Adrenal gland (tissue), 12 donors: ENCODE results near the gene FAM25C. TPM values are rescaled to one million over a fixed set of nuclear protein-coding genes. Genes with fewer than 3 reads are reported as not detected.
"Not testable (repeated sequence)": the region's sequence is repeated elsewhere in the genome, so short reads cannot be mapped to it uniquely, and the experiment has no call there.

Source experiments
- DNase-seq, 7 donors: peaks; one replicate each; pipeline ENCODE4 v3.0.0-alpha.2; 2019 to 2020
- H3K27ac ChIP-seq, 5 donors: fragments of 200-600 bp; sonication (generic) in 4 of 5; 1 replicate in 3 of 5; 2 replicates in 2 of 5; pipeline versions ENCODE4 v1.5.1 to v1.8.0; 2016 to 2020; ENCODE audit warnings: mild to moderate bottlenecking in 1 of 5
- H3K27me3 ChIP-seq: fragments of 200-600 bp; 2 replicates; pipeline ENCODE4 v1.8.0; 2021
- H3K36me3 ChIP-seq, 2 donors: fragments of 200-600 bp; replicated peaks in 1 of 2; 1 replicate in 1 of 2; 2 replicates in 1 of 2; pipeline versions ENCODE4 v1.5.1 to v1.8.0; 2018 to 2022
- H3K4me1 ChIP-seq, 2 donors: fragments of 200-600 bp; replicated peaks in 1 of 2; 1 replicate in 1 of 2; 2 replicates in 1 of 2; pipeline versions ENCODE4 v1.5.1 to v1.8.0; 2018 to 2021
- H3K4me3 ChIP-seq, 4 donors: fragments of 200-600 bp; sonication (generic) in 3 of 4; one replicate each; pipeline ENCODE4 v1.5.1; 2016 to 2018
- H3K9me3 ChIP-seq, 3 donors: fragments of 200-600 bp; sonication (generic) in 1 of 3; replicated peaks in 1 of 3; 1 replicate in 2 of 3; 2 replicates in 1 of 3; pipeline versions ENCODE4 v1.5.1 to v1.8.0; 2016 to 2021
- WGBS, 4 donors: extraction: QIAGEN DNeasy Blood & Tissue Kit in 2 of 4; methylation state at CpG; one replicate each; pipeline versions ENCODE4 v1.1.5 to v1.1.7; 2013 to 2017; 5-methylcytosine and 5-hydroxymethylcytosine counted together
- intact Hi-C, 2 donors: fragments of 100-400 bp; cut with DNase I; formaldehyde crosslinking; loops; one replicate each; pipeline versions ENCODE4 v1.14.1 to v1.15.0; 2022 to 2023
- polyA plus RNA-seq, 3 donors: library from polyadenylated mRNA; stranded (reverse); fragments of 200-250 nt in 2 of 3; fragments of 350-450 nt in 1 of 3; fragmentation: Illumina TruSeq in 1 of 3; extraction: RNeasy Lipid Tissue Mini Kit (QIAGEN cat#74804) in 1 of 3; gene quantifications; one replicate each; pipeline ENCODE4 v1.2.3, GENCODE V29; 2013 to 2014
- total RNA-seq, 9 donors: library from RNA; depleted of rRNA in 4 of 9; stranded (reverse); fragments of >200 nt in 4 of 9; fragments of 120-200 nt in 1 of 9; fragmentation: NEBNext Ultra II Directional in 1 of 9; extraction: Animal tissue kit (Norgen Biotek cat#: 25700) in 1 of 9; gene quantifications; one replicate each; pipeline versions ENCODE4 v1.1.0 to v1.2.4, GENCODE V29; 2013 to 2023
- donor health status: healthy with polysubstance abuse.
- donor health status: Bipolar disorder and iron deficiency.
- donor health status: DM: yes; HTN: yes; CAD: no.
- donor health status: DM: no; HTN: no; CAD: no.
- donor health status: DM: no; HTN: no; CAD: no.
- donor health status: DM: yes; HTN: yes; CAD: no.

Gene FAM25C
- total and polyA plus RNA-seq, 12 donors: not detected

- WGBS, 4 donors: 6 to 20% (median 14%) methylated on average over 2 to 16 of the region's 49 CpGs
- H3K9me3 ChIP-seq, intact Hi-C loops, H3K36me3 ChIP-seq, H3K27me3 ChIP-seq, H3K27ac ChIP-seq, H3K4me1 ChIP-seq, H3K4me3 ChIP-seq: not testable (repeated sequence)
- DNase-seq: peak in 5 of 7 donors; percentile 17 to 31 (median 24)
Measured at GRCh38 chr10:47986413-47987230, 13.0 kb downstream of the FAM25C start.

GRCh38 chr10:47975409-47975808 is 24.2 kb downstream of the FAM25C start:
- DNase-seq, H3K27ac ChIP-seq, H3K4me1 ChIP-seq, H3K27me3 ChIP-seq, intact Hi-C loops, H3K9me3 ChIP-seq, H3K4me3 ChIP-seq, H3K36me3 ChIP-seq: not testable (repeated sequence)
- WGBS, 4 donors: 85 to 100% (median 89%) methylated on average over 2 of the region's 3 CpGs; no CpG with 5 or more reads in 1 of the 4 donors

GRCh38 chr10:47973131-47973530 is 26.5 kb downstream of the FAM25C start:
- DNase-seq, H3K4me1 ChIP-seq, H3K27ac ChIP-seq, H3K4me3 ChIP-seq, H3K9me3 ChIP-seq, intact Hi-C loops, H3K27me3 ChIP-seq, H3K36me3 ChIP-seq: not testable (repeated sequence)

- H3K27ac ChIP-seq, H3K4me3 ChIP-seq, DNase-seq, intact Hi-C loops, H3K36me3 ChIP-seq, H3K4me1 ChIP-seq, H3K27me3 ChIP-seq, H3K9me3 ChIP-seq: not testable (repeated sequence)
- WGBS, 4 donors: 100% methylated on average over 1 of the region's 2 CpGs; no CpG with 5 or more reads in 3 of the 4 donors
Measured at GRCh38 chr10:47972077-47972476, 27.5 kb downstream of the FAM25C start.

GRCh38 chr10:47971598-47971997 is 28.0 kb downstream of the FAM25C start:
- H3K36me3 ChIP-seq, H3K9me3 ChIP-seq, DNase-seq, H3K27ac ChIP-seq, H3K4me1 ChIP-seq, H3K4me3 ChIP-seq, intact Hi-C loops, H3K27me3 ChIP-seq: not testable (repeated sequence)
- WGBS, 4 donors: no CpG with 5 or more reads among the region's 5 CpGs

- H3K4me1 ChIP-seq, intact Hi-C loops, H3K9me3 ChIP-seq, H3K36me3 ChIP-seq, H3K27ac ChIP-seq, H3K4me3 ChIP-seq, H3K27me3 ChIP-seq, DNase-seq: not testable (repeated sequence)
- 78 to 90% (median 90%) methylated on average over 2 to 3 of the region's 3 CpGs; no CpG with 5 or more reads in 1 of the 4 donors for WGBS, 4 donors
Measured at GRCh38 chr10:47970047-47970446, 29.5 kb downstream of the FAM25C start.

GRCh38 chr10:47968988-47969387 is 30.6 kb downstream of the FAM25C start:
- H3K36me3 ChIP-seq, H3K9me3 ChIP-seq, intact Hi-C loops, H3K27me3 ChIP-seq, H3K4me1 ChIP-seq, DNase-seq, H3K4me3 ChIP-seq, H3K27ac ChIP-seq: not testable (repeated sequence)
- 81 to 96% (median 92%) methylated on average over 4 to 5 of the region's 6 CpGs for WGBS, 4 donors

- H3K27me3 ChIP-seq: not testable (repeated sequence)
Measured at GRCh38 chr10:47964280-47965063, 35.1 kb downstream of the FAM25C start.

GRCh38 chr10:47962785-47963184 is 36.8 kb downstream of the FAM25C start:
- H3K36me3 ChIP-seq, H3K4me3 ChIP-seq, H3K9me3 ChIP-seq, H3K4me1 ChIP-seq, intact Hi-C loops, H3K27me3 ChIP-seq, DNase-seq, H3K27ac ChIP-seq: not testable (repeated sequence)
- WGBS, 4 donors: no CpG with 5 or more reads among the region's 5 CpGs

More at GRCh38 chr10:47964280-47965063, 35.1 kb downstream of the FAM25C start:
- 0 to 50% (median 17%) methylated on average over 1 to 5 of the region's 14 CpGs for WGBS, 4 donors
- peak in 1 of 7 donors; percentile 33 for DNase-seq
- H3K4me3 ChIP-seq, H3K9me3 ChIP-seq, H3K4me1 ChIP-seq, H3K36me3 ChIP-seq, H3K27ac ChIP-seq, intact Hi-C loops: not testable (repeated sequence)

GRCh38 chr10:47960699-47961098 is 38.9 kb downstream of the FAM25C start:
- H3K36me3 ChIP-seq, H3K27ac ChIP-seq, H3K27me3 ChIP-seq, intact Hi-C loops, DNase-seq, H3K9me3 ChIP-seq, H3K4me1 ChIP-seq, H3K4me3 ChIP-seq: not testable (repeated sequence)
- no CpG with 5 or more reads among the region's 2 CpGs for WGBS, 4 donors

GRCh38 chr10:47959677-47960076 is 39.9 kb downstream of the FAM25C start:
- H3K4me3 ChIP-seq, H3K9me3 ChIP-seq, H3K27me3 ChIP-seq, DNase-seq, H3K27ac ChIP-seq, H3K4me1 ChIP-seq, intact Hi-C loops, H3K36me3 ChIP-seq: not testable (repeated sequence)
- 80 to 93% (median 87%) methylated on average over 2 to 3 of the region's 5 CpGs; no CpG with 5 or more reads in 1 of the 4 donors for WGBS, 4 donors
